HEK293 (cell line): ENCODE results near the gene CCAR1.

ENCODE experiments used
- ZSCAN5A ChIP-seq: fragments of 450-650 bp; formaldehyde crosslinking; IDR thresholded peaks from 2 replicates; pipeline ENCODE4 v1.5.1; 2016; ENCODE audit warnings: missing biosample characterization, missing genetic modification characterization
- TF ChIP-seq, protein P1 (sequence below): fragments of 450-650 bp; formaldehyde crosslinking; IDR thresholded peaks from 2 replicates; pipeline ENCODE4 v1.5.1; 2016; ENCODE audit warnings: missing biosample characterization, missing genetic modification characterization

DNA sequence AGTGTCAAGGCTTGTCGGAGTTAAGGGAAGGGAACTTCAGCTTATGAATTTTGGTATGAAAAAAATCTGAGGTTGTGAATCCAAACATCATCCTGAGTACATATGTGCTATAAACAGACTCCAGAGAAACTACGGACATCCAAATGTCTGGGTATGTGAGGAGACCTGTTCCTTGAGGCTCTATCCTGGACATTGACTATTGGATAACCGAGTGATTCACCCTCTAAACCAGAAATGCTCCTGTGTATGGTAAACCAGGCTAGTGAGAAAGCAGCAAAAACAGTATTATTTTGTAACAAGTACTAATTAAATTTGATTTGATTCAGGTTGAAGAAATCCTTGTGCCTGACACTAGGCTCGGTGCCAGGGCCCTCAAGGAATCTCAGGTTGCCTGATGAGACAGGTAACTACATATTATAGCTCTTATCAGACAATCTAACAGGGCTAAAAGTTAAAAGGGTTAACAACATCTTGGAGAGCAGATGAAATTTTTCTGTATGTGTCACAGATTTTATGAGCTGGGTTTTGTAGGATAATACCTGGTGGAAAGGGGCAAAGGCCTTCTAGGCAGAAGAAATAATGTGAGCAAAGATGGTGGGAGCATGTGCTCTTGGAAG is 95.9 kb downstream of the CCAR1 start:
- no peak for TF ChIP-seq ZSCAN5A (tag by site-specific recombination)
- TF ChIP-seq, protein P1, sequence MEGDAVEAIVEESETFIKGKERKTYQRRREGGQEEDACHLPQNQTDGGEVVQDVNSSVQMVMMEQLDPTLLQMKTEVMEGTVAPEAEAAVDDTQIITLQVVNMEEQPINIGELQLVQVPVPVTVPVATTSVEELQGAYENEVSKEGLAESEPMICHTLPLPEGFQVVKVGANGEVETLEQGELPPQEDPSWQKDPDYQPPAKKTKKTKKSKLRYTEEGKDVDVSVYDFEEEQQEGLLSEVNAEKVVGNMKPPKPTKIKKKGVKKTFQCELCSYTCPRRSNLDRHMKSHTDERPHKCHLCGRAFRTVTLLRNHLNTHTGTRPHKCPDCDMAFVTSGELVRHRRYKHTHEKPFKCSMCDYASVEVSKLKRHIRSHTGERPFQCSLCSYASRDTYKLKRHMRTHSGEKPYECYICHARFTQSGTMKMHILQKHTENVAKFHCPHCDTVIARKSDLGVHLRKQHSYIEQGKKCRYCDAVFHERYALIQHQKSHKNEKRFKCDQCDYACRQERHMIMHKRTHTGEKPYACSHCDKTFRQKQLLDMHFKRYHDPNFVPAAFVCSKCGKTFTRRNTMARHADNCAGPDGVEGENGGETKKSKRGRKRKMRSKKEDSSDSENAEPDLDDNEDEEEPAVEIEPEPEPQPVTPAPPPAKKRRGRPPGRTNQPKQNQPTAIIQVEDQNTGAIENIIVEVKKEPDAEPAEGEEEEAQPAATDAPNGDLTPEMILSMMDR (tag by site-specific recombination) = no peak
